ENCODE results near the gene SLC22A23. TPM values are rescaled to one million over a fixed set of nuclear protein-coding genes. Genes with fewer than 3 reads are reported as not detected.
"Not testable (repeated sequence)": the region's sequence is repeated elsewhere in the genome, so short reads cannot be mapped to it uniquely, and the experiment has no call there.

Gene SLC22A23
- polyA plus RNA-seq, 4 donors, result 9.8 to 12.4 (median 11.4) TPM

GRCh38 chr6:3390698-3391097, 66.2 kb downstream of the SLC22A23 start:
- no peak for DNase-seq (ENCODE audit: low read depth in 4 of 4, low spot score in 3 of 4)

GRCh38 chr6:3389390-3390167, 67.3 kb downstream of the SLC22A23 start:
- DNase-seq (ENCODE audit: low read depth in 4 of 4, low spot score in 3 of 4), result no peak

GRCh38 chr6:3388786-3389185, 68.1 kb downstream of the SLC22A23 start:
- no peak for DNase-seq (ENCODE audit: low read depth in 4 of 4, low spot score in 3 of 4)

- DNase-seq (ENCODE audit: low read depth in 4 of 4, low spot score in 3 of 4), result no peak
These were observed 70.4 kb downstream of the SLC22A23 start for GRCh38 chr6:3386374-3386857.

GRCh38 chr6:3385660-3386151, 71.1 kb downstream of the SLC22A23 start:
- DNase-seq (ENCODE audit: low read depth in 4 of 4, low spot score in 3 of 4), result no peak

- not testable (repeated sequence) for DNase-seq (ENCODE audit: low read depth in 4 of 4, low spot score in 3 of 4)
These were observed 71.7 kb downstream of the SLC22A23 start for GRCh38 chr6:3385181-3385580.

- DNase-seq (ENCODE audit: low read depth in 4 of 4, low spot score in 3 of 4), result no peak
These were observed 72.4 kb downstream of the SLC22A23 start for GRCh38 chr6:3384241-3385143.

GRCh38 chr6:3383525-3383924, 73.3 kb downstream of the SLC22A23 start:
- DNase-seq (ENCODE audit: low read depth in 4 of 4, low spot score in 3 of 4), result no peak

- no peak for DNase-seq (ENCODE audit: low read depth in 4 of 4, low spot score in 3 of 4)
These were observed 74.2 kb downstream of the SLC22A23 start for GRCh38 chr6:3382326-3383279.

- no peak for DNase-seq (ENCODE audit: low read depth in 4 of 4, low spot score in 3 of 4)
These were observed 75.5 kb downstream of the SLC22A23 start for GRCh38 chr6:3381233-3381921.

- DNase-seq (ENCODE audit: low read depth in 4 of 4, low spot score in 3 of 4), result no peak
These were observed 76.3 kb downstream of the SLC22A23 start for GRCh38 chr6:3380344-3381232.

- DNase-seq (ENCODE audit: low read depth in 4 of 4, low spot score in 3 of 4), result no peak
These were observed 77.3 kb downstream of the SLC22A23 start for GRCh38 chr6:3379482-3380060.

GRCh38 chr6:3378808-3379207, 78.0 kb downstream of the SLC22A23 start:
- not testable (repeated sequence) for DNase-seq (ENCODE audit: low read depth in 4 of 4, low spot score in 3 of 4)

- not testable (repeated sequence) for DNase-seq (ENCODE audit: low read depth in 4 of 4, low spot score in 3 of 4)
These were observed 78.5 kb downstream of the SLC22A23 start for GRCh38 chr6:3378398-3378782.

- no peak for DNase-seq (ENCODE audit: low read depth in 4 of 4, low spot score in 3 of 4)
These were observed 79.1 kb downstream of the SLC22A23 start for GRCh38 chr6:3377536-3378397.

GRCh38 chr6:3376893-3377535, 79.8 kb downstream of the SLC22A23 start:
- DNase-seq (ENCODE audit: low read depth in 4 of 4, low spot score in 3 of 4), result no peak

- no peak for DNase-seq (ENCODE audit: low read depth in 4 of 4, low spot score in 3 of 4)
These were observed 80.8 kb downstream of the SLC22A23 start for GRCh38 chr6:3376064-3376463.
